HG03442 (cell line): ENCODE results near the gene RNF166.

Source experiments
- ATAC-seq: cut with Tn5 transposase; IDR thresholded peaks from one replicate; pipeline ENCODE4 v1.9.1; 2021; ENCODE audit warnings: mild to moderate bottlenecking, moderate library complexity; ENCODE audit not compliant: unreplicated experiment

RNF166 gene

GRCh38 chr16:88706229-88706964 is at the start of gene RNF166, which contains the start of gene CTU2:
TSS of gene RNF166 (minus strand) at chr16:88706408. CDS start at chr16:88706325, 83 bp downstream.
TSS of gene CTU2 (plus strand) at chr16:88706503. CDS start at chr16:88706531, 28 bp downstream.
- ATAC-seq: peak; percentile 50

- ATAC-seq: no peak
These were observed 48.9 kb upstream of the RNF166 start for GRCh38 chr16:88754912-88755744.

- ATAC-seq: no peak
These were observed 48.1 kb upstream of the RNF166 start for GRCh38 chr16:88754109-88754911.

- ATAC-seq: no peak
These were observed 47.4 kb upstream of the RNF166 start for GRCh38 chr16:88753602-88754001.

- ATAC-seq: no peak
These were observed 47.0 kb upstream of the RNF166 start for GRCh38 chr16:88753191-88753590.

- ATAC-seq: no peak
These were observed 46.3 kb upstream of the RNF166 start for GRCh38 chr16:88752386-88753002.

- ATAC-seq: no peak
These were observed 44.6 kb upstream of the RNF166 start for GRCh38 chr16:88750854-88751253.

- ATAC-seq: no peak
These were observed 43.1 kb upstream of the RNF166 start for GRCh38 chr16:88749358-88749757.

GRCh38 chr16:88748364-88748763 is 42.2 kb upstream of the RNF166 start:
- ATAC-seq: no peak

- no peak for ATAC-seq
These were observed 41.5 kb upstream of the RNF166 start for GRCh38 chr16:88747588-88748301.

- no peak for ATAC-seq
These were observed 40.3 kb upstream of the RNF166 start for GRCh38 chr16:88746506-88746905.

- no peak for ATAC-seq
These were observed 38.6 kb upstream of the RNF166 start for GRCh38 chr16:88744577-88745521.

GRCh38 chr16:88743693-88744576 is 37.7 kb upstream of the RNF166 start:
- ATAC-seq: no peak

- ATAC-seq: no peak
These were observed 36.8 kb upstream of the RNF166 start for GRCh38 chr16:88742896-88743605.

GRCh38 chr16:88741368-88741767 is 35.2 kb upstream of the RNF166 start:
- no peak for ATAC-seq

- no peak for ATAC-seq
These were observed 34.5 kb upstream of the RNF166 start for GRCh38 chr16:88740727-88741055.

- ATAC-seq: no peak
These were observed 33.9 kb upstream of the RNF166 start for GRCh38 chr16:88739977-88740726.
